ENCODE measurements around the gene ERC2.

DNA sequence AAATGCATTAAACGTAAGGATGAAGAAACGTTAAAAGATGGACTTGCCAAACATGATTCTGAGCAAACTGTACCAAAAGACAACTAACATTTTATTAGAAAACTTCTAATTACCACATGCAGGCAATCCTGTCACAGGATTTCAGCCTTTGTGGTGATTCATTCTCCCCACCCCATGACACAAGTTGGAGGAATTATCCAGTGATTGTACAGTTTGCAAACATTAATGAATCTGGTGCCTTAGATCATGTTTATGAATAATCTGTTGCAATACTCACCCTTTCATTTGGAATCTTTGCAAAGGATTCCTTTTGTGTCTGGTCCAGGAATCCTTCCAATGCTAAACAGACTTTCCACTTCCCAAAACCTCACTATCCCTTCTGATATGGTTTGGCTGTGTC is 23.3 kb upstream of the ERC2 start:
- no peak for TF ChIP-seq POLR2A (IDR thresholded peaks at IDR 0.05)
- no peak for TF ChIP-seq POLR2AphosphoS5 (IDR thresholded peaks at IDR 0.05)
- TF ChIP-seq, protein P1, sequence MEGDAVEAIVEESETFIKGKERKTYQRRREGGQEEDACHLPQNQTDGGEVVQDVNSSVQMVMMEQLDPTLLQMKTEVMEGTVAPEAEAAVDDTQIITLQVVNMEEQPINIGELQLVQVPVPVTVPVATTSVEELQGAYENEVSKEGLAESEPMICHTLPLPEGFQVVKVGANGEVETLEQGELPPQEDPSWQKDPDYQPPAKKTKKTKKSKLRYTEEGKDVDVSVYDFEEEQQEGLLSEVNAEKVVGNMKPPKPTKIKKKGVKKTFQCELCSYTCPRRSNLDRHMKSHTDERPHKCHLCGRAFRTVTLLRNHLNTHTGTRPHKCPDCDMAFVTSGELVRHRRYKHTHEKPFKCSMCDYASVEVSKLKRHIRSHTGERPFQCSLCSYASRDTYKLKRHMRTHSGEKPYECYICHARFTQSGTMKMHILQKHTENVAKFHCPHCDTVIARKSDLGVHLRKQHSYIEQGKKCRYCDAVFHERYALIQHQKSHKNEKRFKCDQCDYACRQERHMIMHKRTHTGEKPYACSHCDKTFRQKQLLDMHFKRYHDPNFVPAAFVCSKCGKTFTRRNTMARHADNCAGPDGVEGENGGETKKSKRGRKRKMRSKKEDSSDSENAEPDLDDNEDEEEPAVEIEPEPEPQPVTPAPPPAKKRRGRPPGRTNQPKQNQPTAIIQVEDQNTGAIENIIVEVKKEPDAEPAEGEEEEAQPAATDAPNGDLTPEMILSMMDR (IDR thresholded peaks at IDR 0.05) = no peak
- TF ChIP-seq EP300 (IDR thresholded peaks at IDR 0.05) = no peak
